Trophoblast cell (in vitro differentiated cells and primary cell): ENCODE data around the gene CRYBG1.

Experiments
- DNase-seq, 2 donors: peaks; one replicate each; pipeline ENCODE4 v3.0.0-alpha.2; 2016
- H2AFZ ChIP-seq: 2 replicates; pipeline ENCODE4 v1.6.1; 2013; ENCODE audit warnings: low read length, moderate library complexity, mild to moderate bottlenecking; ENCODE audit not compliant: insufficient read depth, poor library complexity
- H2AK5ac ChIP-seq: 2 replicates; pipeline ENCODE4 v1.6.1; 2013; ENCODE audit warnings: mild to moderate bottlenecking, low read length
- H2BK120ac ChIP-seq: 2 replicates; pipeline ENCODE4 v1.6.1; 2013; ENCODE audit warnings: low read length, mild to moderate bottlenecking, moderate library complexity; ENCODE audit not compliant: insufficient read depth, poor library complexity
- H2BK12ac ChIP-seq: 2 replicates; pipeline ENCODE4 v1.6.1; 2013; ENCODE audit warnings: mild to moderate bottlenecking, low read length, moderate library complexity
- H2BK5ac ChIP-seq: 2 replicates; pipeline ENCODE4 v1.6.1; 2013; ENCODE audit warnings: low read length, low read depth, moderate library complexity, mild to moderate bottlenecking; ENCODE audit not compliant: poor library complexity
- H3K14ac ChIP-seq: 2 replicates; pipeline ENCODE4 v1.6.1; 2013; ENCODE audit warnings: mild to moderate bottlenecking, low read length
- H3K18ac ChIP-seq: 2 replicates; pipeline ENCODE4 v1.6.1; 2013; ENCODE audit warnings: mild to moderate bottlenecking, low read length
- H3K23ac ChIP-seq: 2 replicates; pipeline ENCODE4 v1.6.1; 2013; ENCODE audit warnings: low read length
- H3K27ac ChIP-seq: 2 replicates; pipeline ENCODE4 v1.5.1; 2013; ENCODE audit warnings: low read depth, mild to moderate bottlenecking, inconsistent platforms, low read length, moderate library complexity
- H3K27me3 ChIP-seq: 2 replicates; pipeline ENCODE4 v1.6.1; 2013; ENCODE audit warnings: inconsistent platforms, mild to moderate bottlenecking, low read length, moderate library complexity; ENCODE audit not compliant: insufficient read depth
- H3K36me3 ChIP-seq, 2 experiments: 1 replicate in 1 of 2; 2 replicates in 1 of 2; pipeline ENCODE4 v1.6.1; 2013; ENCODE audit warnings: low read length in 2 of 2, mild to moderate bottlenecking in 2 of 2, moderate library complexity in 1 of 2; ENCODE audit not compliant: insufficient read depth in 2 of 2, control insufficient read depth in 1 of 2
- H3K4ac ChIP-seq: 2 replicates; pipeline ENCODE4 v1.6.1; 2013; ENCODE audit warnings: low read depth, mild to moderate bottlenecking, low read length, moderate library complexity
- H3K4me1 ChIP-seq, 2 experiments: 1 replicate in 1 of 2; 2 replicates in 1 of 2; pipeline ENCODE4 v1.6.1; 2013; ENCODE audit warnings: low read length in 2 of 2, mild to moderate bottlenecking in 2 of 2, moderate library complexity in 1 of 2; ENCODE audit not compliant: insufficient read depth in 2 of 2, control insufficient read depth in 1 of 2
- H3K4me2 ChIP-seq: 2 replicates; pipeline ENCODE4 v1.6.1; 2013; ENCODE audit warnings: inconsistent platforms, mild to moderate bottlenecking, low read length, moderate library complexity
- H3K4me3 ChIP-seq: 2 replicates; pipeline ENCODE4 v1.5.1; 2013; ENCODE audit warnings: mild to moderate bottlenecking, low read depth, low read length, inconsistent platforms
- H3K79me1 ChIP-seq: one replicate; pipeline ENCODE4 v1.6.1; 2013; ENCODE audit warnings: low read length
- H3K79me2 ChIP-seq: 2 replicates; pipeline ENCODE4 v1.6.1; 2013; ENCODE audit warnings: low read length, mild to moderate bottlenecking; ENCODE audit not compliant: control insufficient read depth, insufficient read depth, poor library complexity
- H3K9ac ChIP-seq: 2 replicates; pipeline ENCODE4 v1.6.1; 2013; ENCODE audit warnings: mild to moderate bottlenecking, low read length
- H3K9me3 ChIP-seq: 2 replicates; pipeline ENCODE4 v1.6.1; 2013; ENCODE audit warnings: low read depth, mild to moderate bottlenecking, control low read depth, inconsistent platforms, low read length; ENCODE audit not compliant: insufficient read depth
- H4K12ac ChIP-seq: 2 replicates; pipeline ENCODE4 v1.6.1; 2013; ENCODE audit warnings: low read depth, mild to moderate bottlenecking, low read length, moderate library complexity
- H4K8ac ChIP-seq: 2 replicates; pipeline ENCODE4 v1.6.1; 2013; ENCODE audit warnings: low read depth, mild to moderate bottlenecking, low read length, moderate library complexity
- H4K91ac ChIP-seq: one replicate; pipeline ENCODE4 v1.6.1; 2013; ENCODE audit warnings: low read depth, mild to moderate bottlenecking, low read length, moderate library complexity
- WGBS: extraction: QIAGEN DNeasy Blood & Tissue Kit; methylation state at CpG from one replicate; pipeline ENCODE4 v1.1.7; 2013; ENCODE audit warnings: missing lambda C conversion rate; ENCODE audit not compliant: insufficient read length, insufficient coverage; ENCODE audit errors: extremely low coverage; 5-methylcytosine and 5-hydroxymethylcytosine counted together

Gene CRYBG1

DNA sequence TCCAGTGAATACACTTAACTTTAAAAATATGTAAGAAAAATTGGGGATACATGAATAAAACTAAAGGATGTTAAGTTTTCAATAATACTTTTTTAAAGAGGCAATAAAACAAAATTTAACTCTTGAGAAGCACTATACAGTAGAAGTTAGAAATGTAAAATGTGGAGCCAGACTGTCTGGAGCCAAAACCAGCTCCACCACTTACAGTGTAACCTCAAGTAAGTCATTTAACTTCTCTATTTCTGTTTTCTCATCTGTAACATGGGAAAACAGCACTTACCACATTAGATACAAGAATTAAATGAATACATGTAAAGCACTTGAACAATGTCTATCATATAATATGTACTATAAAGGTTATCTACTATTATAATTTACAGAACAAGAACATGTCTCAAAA is 41.7 kb upstream of the CRYBG1 start:
- no peaks in the 10 kb centered on the region for H3K79me1 ChIP-seq
- no peak overlapping the region for H2BK120ac ChIP-seq
- H4K91ac ChIP-seq, result no peak overlapping the region
- H3K18ac ChIP-seq, result no peak overlapping the region
- no peak overlapping the region for H3K4me3 ChIP-seq
- H3K14ac ChIP-seq, result no peak overlapping the region
- H4K12ac ChIP-seq, result no peak overlapping the region
- no peak overlapping the region for H3K27ac ChIP-seq
- peaks cover under 1% of the 10 kb centered on the region for H3K79me2 ChIP-seq
- no peak overlapping the region for H3K4ac ChIP-seq
- no peak overlapping the region for H2AK5ac ChIP-seq
- DNase-seq, result no peak
- no peak overlapping the region for H2BK12ac ChIP-seq
- H3K4me1 ChIP-seq, result peaks cover 0 to 1% of the 10 kb centered on the region in 2 experiments
- H2BK5ac ChIP-seq, result no peak overlapping the region
- no peaks in the 10 kb centered on the region for H3K27me3 ChIP-seq
- H3K9ac ChIP-seq, result no peak overlapping the region
- H3K9me3 ChIP-seq, result no peaks in the 10 kb centered on the region
- H2AFZ ChIP-seq, result no peak overlapping the region
- H3K4me2 ChIP-seq, result no peak overlapping the region
- H4K8ac ChIP-seq, result no peak overlapping the region
- no peak overlapping the region for H3K23ac ChIP-seq
- H3K36me3 ChIP-seq, result peaks cover 3% of the 10 kb centered on the region in 2 experiments

DNA sequence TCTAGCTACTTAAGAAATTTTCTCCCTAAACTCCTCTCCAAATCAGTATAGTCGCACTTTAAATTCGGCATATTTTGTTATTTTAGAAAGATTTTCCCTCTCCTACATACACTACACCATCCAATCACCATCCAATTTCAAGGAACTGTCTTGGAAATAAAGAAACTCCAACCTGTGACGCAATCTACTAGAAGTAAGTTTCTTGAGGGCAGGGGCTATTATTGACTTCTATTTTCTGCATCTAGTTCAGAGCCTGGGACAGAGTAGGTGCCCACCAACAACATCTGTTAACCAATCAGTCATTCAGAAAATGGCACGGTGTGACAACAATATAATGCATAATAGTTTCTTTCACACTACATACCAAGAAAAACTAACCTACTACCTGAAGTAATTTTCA is 38.6 kb upstream of the CRYBG1 start:
- Histone ChIP-seq H3K9me3 (no peaks in the 10 kb centered on the region), H2BK5ac (no peak overlapping the region), H3K23ac (no peak overlapping the region), H3K27me3 (no peaks in the 10 kb centered on the region), H4K8ac (no peak overlapping the region), H2AFZ (no peak overlapping the region), H3K9ac (no peak overlapping the region), H4K12ac (no peak overlapping the region), H3K27ac (no peak overlapping the region), H3K4me2 (no peak overlapping the region), H2BK12ac (no peak overlapping the region), H3K79me2 (peaks cover 6% of the 10 kb centered on the region), H2AK5ac (no peak overlapping the region), H3K4me3 (no peak overlapping the region), H4K91ac (no peak overlapping the region), H3K18ac (no peak overlapping the region), H2BK120ac (no peak overlapping the region), H3K36me3 (no peaks in the 10 kb centered on the region), H3K79me1 (peaks cover 5% of the 10 kb centered on the region), H3K14ac (no peak overlapping the region), H3K4me1 (peaks cover 0 to 2% of the 10 kb centered on the region in 2 experiments), H3K4ac (no peak overlapping the region)
- no peak for DNase-seq
- no CpG with 5 or more reads among the region's 4 CpGs for WGBS

DNA sequence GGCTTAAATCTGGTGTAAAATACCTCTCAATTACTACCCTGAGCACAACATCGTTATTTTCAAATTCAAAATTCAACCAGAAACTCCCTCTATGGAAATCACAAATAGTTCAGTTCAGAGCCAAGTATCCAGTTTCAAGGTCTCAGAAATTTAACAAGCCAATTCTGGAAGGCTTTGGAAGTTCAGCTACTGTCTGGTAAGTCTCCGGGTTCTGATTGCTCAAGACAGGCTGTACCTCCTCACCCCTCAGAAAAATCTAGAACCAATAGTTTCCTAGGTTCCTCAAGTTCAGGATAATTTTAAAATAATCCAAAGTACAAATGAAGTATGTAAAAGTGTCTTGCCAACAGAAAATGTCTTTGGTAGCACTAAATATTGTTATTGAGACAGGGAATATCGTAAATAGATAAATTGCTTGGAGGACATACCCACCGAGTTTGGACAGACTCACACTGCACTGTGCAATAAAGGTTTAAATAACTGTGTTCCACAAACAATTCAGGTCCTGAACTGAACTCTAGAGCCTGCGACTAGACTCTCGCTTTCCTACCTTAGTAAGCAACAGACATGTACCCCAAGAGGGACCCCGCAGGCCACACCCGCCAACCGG is 35.7 kb upstream of the CRYBG1 start:
- H3K36me3 ChIP-seq, result no peaks in the 10 kb centered on the region
- H3K9ac ChIP-seq, result peak overlapping the region; percentile 82
- peak overlapping the region; percentile 93 for H3K27ac ChIP-seq
- H3K23ac ChIP-seq, result no peak overlapping the region
- peak overlapping the region; percentile 19 for H2AFZ ChIP-seq
- H2BK120ac ChIP-seq, result peak overlapping the region; percentile 49
- H2BK5ac ChIP-seq, result peak overlapping the region; percentile 44
- H3K79me2 ChIP-seq, result peaks cover 6% of the 10 kb centered on the region
- H2AK5ac ChIP-seq, result no peak overlapping the region
- H3K79me1 ChIP-seq, result peaks cover 5% of the 10 kb centered on the region
- no peaks in the 10 kb centered on the region for H3K9me3 ChIP-seq
- peak overlapping the region; percentile 88 for H4K8ac ChIP-seq
- peak in 1 of 2 donors; percentile 11 for DNase-seq
- H4K12ac ChIP-seq, result peak overlapping the region; percentile 72
- peak overlapping the region; percentile 56 for H3K14ac ChIP-seq
- H3K4me3 ChIP-seq, result peak overlapping the region; percentile 88
- WGBS, result no CpG with 5 or more reads among the region's 9 CpGs
- H3K4me1 ChIP-seq, result peaks cover 0 to 2% of the 10 kb centered on the region in 2 experiments
- no peaks in the 10 kb centered on the region for H3K27me3 ChIP-seq
- peak overlapping the region; percentile 66 for H3K18ac ChIP-seq
- H2BK12ac ChIP-seq, result no peak overlapping the region
- peak overlapping the region; percentile 47 for H4K91ac ChIP-seq
- peak overlapping the region; percentile 8 for H3K4ac ChIP-seq
- H3K4me2 ChIP-seq, result peak overlapping the region; percentile 92

DNA sequence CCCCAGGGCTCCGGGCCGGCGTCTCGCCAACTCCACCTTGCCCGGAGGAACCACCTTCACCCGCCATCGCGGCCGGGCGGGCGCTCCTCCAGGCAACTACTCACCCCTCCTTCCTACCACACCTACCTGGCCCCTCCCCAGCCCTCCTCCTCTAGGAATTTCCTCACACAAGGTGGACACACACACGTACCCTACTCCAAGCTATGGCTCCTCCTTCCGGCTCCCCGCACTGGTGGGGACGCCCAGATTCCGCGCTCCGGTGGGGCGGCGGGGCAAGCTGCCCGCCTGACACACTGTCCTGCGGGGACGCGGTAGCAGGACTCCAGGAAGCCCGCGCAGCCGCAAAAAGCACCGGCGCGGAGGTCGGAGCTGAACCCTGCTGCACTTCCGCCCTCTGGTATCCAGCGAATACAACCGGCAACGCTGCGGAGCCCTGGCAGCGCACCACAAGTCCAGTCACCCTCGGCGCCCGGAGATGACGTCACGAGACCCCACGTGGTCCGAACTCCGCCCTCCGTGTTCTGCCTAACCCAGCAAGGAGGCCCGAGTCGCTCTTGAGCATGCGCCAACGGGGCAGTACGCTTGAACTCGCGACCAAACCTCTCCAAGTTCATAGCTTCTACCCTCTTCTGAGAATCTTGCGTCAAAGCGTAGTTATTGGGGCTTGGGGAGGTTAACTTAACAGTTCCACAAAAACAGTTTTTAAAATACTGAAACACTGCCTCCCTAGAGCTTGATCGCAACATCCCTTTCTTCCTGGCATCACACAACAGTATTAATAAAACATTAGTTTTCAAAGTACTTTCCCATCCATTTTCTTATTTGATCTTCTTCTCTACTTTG is 35.0 kb upstream of the CRYBG1 start, which contains the start of gene ATG5:
ATG5 (minus strand) TSS at position 425 of the 843 bp plus-strand sequence. CDS start 9,552 bp downstream, outside the sequence.
- Histone ChIP-seq H3K18ac (peak within 1 kb of the TSS; percentile 66), H3K36me3 (no peaks in the 10 kb centered on the region), H3K23ac (no peak within 1 kb of the TSS), H3K14ac (peak within 1 kb of the TSS; percentile 56), H2BK5ac (peak within 1 kb of the TSS; percentile 44), H2BK120ac (peak within 1 kb of the TSS; percentile 49), H3K79me2 (peaks cover 6% of the 10 kb centered on the region), H2AFZ (peak within 1 kb of the TSS; percentile 19), H3K9ac (peak within 1 kb of the TSS; percentile 82), H2AK5ac (no peak within 1 kb of the TSS), H4K91ac (peak within 1 kb of the TSS; percentile 47), H4K8ac (peak within 1 kb of the TSS; percentile 88), H3K4ac (peak within 1 kb of the TSS; percentile 8), H3K4me1 (peaks cover 0 to 2% of the 10 kb centered on the region in 2 experiments), H3K4me2 (peak within 1 kb of the TSS; percentile 92), H4K12ac (peak within 1 kb of the TSS; percentile 72), H3K9me3 (no peaks in the 10 kb centered on the region), H3K79me1 (peaks cover 5% of the 10 kb centered on the region), H3K4me3 (peak within 1 kb of the TSS; percentile 88), H2BK12ac (no peak within 1 kb of the TSS), H3K27ac (peak within 1 kb of the TSS; percentile 93), H3K27me3 (no peaks in the 10 kb centered on the region)
- WGBS, result no CpG with 5 or more reads among the region's 56 CpGs
- DNase-seq, result peak; percentile 100
